K562 (cell line): ENCODE data around the gene ERFL.

ENCODE experiments used
- BACH1 ChIP-seq: fragments of 200-800 bp; sonication (Bioruptor generic); IDR thresholded peaks from 2 replicates; pipeline ENCODE4 v1.6.1; 2016; ENCODE audit warnings: missing genetic modification characterization, missing compliant biosample characterization
- FOS ChIP-seq: IDR thresholded peaks from 3 replicates; pipeline ENCODE4 v1.6.1; 2011; ENCODE audit not compliant: insufficient read length; ENCODE audit errors: extremely low read depth
- MAX ChIP-seq: sonication (generic); formaldehyde crosslinking; IDR thresholded peaks from 2 replicates; pipeline ENCODE4 v1.9.0; 2022; ENCODE audit warnings: mild to moderate bottlenecking, missing genetic modification reagents
- POLR2A ChIP-seq: fragments of 450-650 bp; conservative IDR thresholded peaks from 2 replicates; pipeline ENCODE4 v1.6.1; 2016
- PRDM10 ChIP-seq: fragments of 450-650 bp; IDR thresholded peaks from 2 replicates; pipeline ENCODE4 v1.6.1; 2018; ENCODE audit not compliant: partially characterized antibody
- ZNF561 ChIP-seq: fragments of 450-650 bp; formaldehyde crosslinking; conservative IDR thresholded peaks from 2 replicates; pipeline ENCODE4 v1.4.0; 2020; ENCODE audit warnings: mild to moderate bottlenecking, moderate library complexity
- ZNF592 ChIP-seq: fragments of 450-650 bp; IDR thresholded peaks from 2 replicates; pipeline ENCODE4 v1.6.1; 2017; ENCODE audit warnings: antibody characterized with exemption, mild to moderate bottlenecking

- TF ChIP-seq MAX (no peak), BACH1 (tag) (no peak), PRDM10 (no peak), ZNF592 (no peak), POLR2A (no peak), ZNF561 (CRISPR knock-in tag) (no peak), FOS (no peak)
These were observed 6.7 kb upstream of the ERFL start for GRCh38 chr19:41934849-41935374.
